Effector memory CD4-positive, alpha-beta T cell (primary cell): ENCODE results near the gene SERPINF2.
A peak's percentile ranks its signal among the peaks of the same experiment; 100 is the strongest.
"Not testable (repeated sequence)": the region's sequence is repeated elsewhere in the genome, so short reads cannot be mapped to it uniquely, and the experiment has no call there.

ENCODE experiments used
- DNase-seq, 3 donors: peaks; one replicate each; pipeline ENCODE4 v3.0.0-alpha.2; 2020
- H3K27ac ChIP-seq: 2 replicates; pipeline ENCODE4 v1.7.0; 2013; ENCODE audit warnings: mild to moderate bottlenecking, low read length, moderate library complexity; ENCODE audit not compliant: insufficient read depth, poor library complexity, severe bottlenecking
- H3K27me3 ChIP-seq: replicated peaks from 2 replicates; pipeline ENCODE4 v1.7.0; 2013; ENCODE audit warnings: mild to moderate bottlenecking, low read length; ENCODE audit not compliant: insufficient read depth, control insufficient read depth, poor library complexity, severe bottlenecking
- H3K36me3 ChIP-seq: 2 replicates; pipeline ENCODE4 v1.7.0; 2013; ENCODE audit warnings: mild to moderate bottlenecking, low read length, moderate library complexity; ENCODE audit not compliant: control insufficient read depth, insufficient read depth
- H3K4me1 ChIP-seq: 2 replicates; pipeline ENCODE4 v1.7.0; 2013; ENCODE audit warnings: low read length, mild to moderate bottlenecking; ENCODE audit not compliant: control insufficient read depth, insufficient read depth, poor library complexity, severe bottlenecking
- H3K4me3 ChIP-seq: 2 replicates; pipeline ENCODE4 v1.7.0; 2013; ENCODE audit warnings: low read length, low read depth, mild to moderate bottlenecking; ENCODE audit not compliant: insufficient read depth, poor library complexity, severe bottlenecking
- H3K9me3 ChIP-seq: 2 replicates; pipeline ENCODE4 v1.7.0; 2013; ENCODE audit warnings: mild to moderate bottlenecking, low read length, moderate library complexity; ENCODE audit not compliant: control insufficient read depth
- total RNA-seq, 3 donors: gene quantifications; one replicate each; lab custom pipeline; 2026; lab: John Stamatoyannopoulos, UW

The SERPINF2 gene
- total RNA-seq = 0 to 0.78 (median 0.58) reads per million in 3 donors

- H3K4me3 ChIP-seq = no peak within 1 kb of the TSS
- DNase-seq = no peak
- H3K9me3 ChIP-seq = no peaks in the 10 kb centered on the region
- no peaks in the 10 kb centered on the region for H3K4me1 ChIP-seq
- peaks cover 5% of the 10 kb centered on the region for H3K36me3 ChIP-seq
- H3K27ac ChIP-seq = no peak within 1 kb of the TSS
- H3K27me3 ChIP-seq = no peaks in the 10 kb centered on the region
Measured at GRCh38 chr17:1742371-1743087, at the start of gene SERPINF2. TSS of gene SERPINF2 (plus strand) at chr17:1742871. CDS start at chr17:1744996, 2,125 bp downstream.

GRCh38 chr17:1693339-1693738 lies 49.3 kb upstream of the SERPINF2 start:
- Histone ChIP-seq H3K36me3 (no peaks in the 10 kb centered on the region), H3K4me1 (no peaks in the 10 kb centered on the region), H3K27ac (no peak overlapping the region), H3K4me3 (no peak overlapping the region), H3K9me3 (no peaks in the 10 kb centered on the region), H3K27me3 (no peaks in the 10 kb centered on the region)
- DNase-seq = no peak

DNA sequence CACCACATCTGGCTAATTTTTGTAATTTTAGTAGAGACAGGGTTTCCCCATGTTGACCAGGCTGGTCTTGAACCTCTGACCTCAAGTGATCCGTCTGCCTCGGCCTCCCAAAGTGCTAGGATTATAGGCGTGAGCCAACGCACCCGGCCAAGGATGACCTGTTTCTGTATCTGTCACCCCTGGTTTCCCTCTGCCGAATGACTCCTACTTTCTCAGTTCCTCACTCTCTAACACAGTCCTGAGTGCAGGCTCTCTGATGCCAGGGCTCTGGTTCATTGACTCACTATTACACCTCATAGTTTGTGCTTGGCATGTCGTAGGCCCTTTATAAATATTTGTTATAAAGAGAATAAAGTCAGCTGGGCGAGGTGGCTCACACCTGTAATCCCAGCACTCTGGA lies 47.3 kb upstream of the SERPINF2 start:
- H3K27me3 ChIP-seq = no peaks in the 10 kb centered on the region
- no peak for DNase-seq
- no peaks in the 10 kb centered on the region for H3K36me3 ChIP-seq
- H3K27ac ChIP-seq = no peak overlapping the region
- no peaks in the 10 kb centered on the region for H3K9me3 ChIP-seq
- no peaks in the 10 kb centered on the region for H3K4me1 ChIP-seq
- H3K4me3 ChIP-seq = no peak overlapping the region

- H3K4me3 ChIP-seq = no peak overlapping the region
- no peak overlapping the region for H3K27ac ChIP-seq
- DNase-seq = no peak
- H3K4me1 ChIP-seq = no peaks in the 10 kb centered on the region
- H3K9me3 ChIP-seq = no peaks in the 10 kb centered on the region
- H3K27me3 ChIP-seq = no peaks in the 10 kb centered on the region
- no peaks in the 10 kb centered on the region for H3K36me3 ChIP-seq
Measured at GRCh38 chr17:1697681-1698080, 45.0 kb upstream of the SERPINF2 start.

- not testable (repeated sequence) for H3K4me1 ChIP-seq, H3K36me3 ChIP-seq, DNase-seq, H3K9me3 ChIP-seq, H3K27me3 ChIP-seq, H3K27ac ChIP-seq, H3K4me3 ChIP-seq
Measured at GRCh38 chr17:1699891-1700290, 42.8 kb upstream of the SERPINF2 start.

GRCh38 chr17:1703063-1703462 lies 39.6 kb upstream of the SERPINF2 start:
- Histone ChIP-seq H3K27ac (no peak overlapping the region), H3K36me3 (no peaks in the 10 kb centered on the region), H3K9me3 (no peaks in the 10 kb centered on the region), H3K4me3 (no peak overlapping the region), H3K27me3 (no peaks in the 10 kb centered on the region), H3K4me1 (peaks cover 5% of the 10 kb centered on the region)
- DNase-seq = no peak

DNA sequence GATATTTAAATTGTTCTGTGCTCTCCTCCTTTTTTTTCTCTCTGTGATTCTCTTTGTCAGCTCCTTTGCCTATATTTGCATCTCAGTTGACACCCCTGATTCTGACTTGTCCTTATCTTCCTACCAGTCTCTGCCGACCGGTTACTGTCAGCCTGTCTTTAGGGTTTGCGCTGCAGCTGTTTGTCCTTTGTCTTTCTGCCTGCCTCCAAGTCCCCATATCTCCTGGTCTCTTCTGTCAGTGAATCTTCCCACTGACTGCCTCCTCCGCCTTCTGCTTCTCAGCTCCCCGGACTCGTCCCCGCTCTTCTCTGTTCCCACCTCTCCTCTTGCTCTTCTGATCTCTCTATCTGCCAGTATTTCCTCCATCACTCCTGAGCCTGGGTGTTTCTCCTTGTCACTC lies 37.7 kb upstream of the SERPINF2 start:
- H3K4me1 ChIP-seq = peaks cover 5% of the 10 kb centered on the region
- DNase-seq = no peak
- H3K4me3 ChIP-seq = no peak overlapping the region
- H3K9me3 ChIP-seq = no peaks in the 10 kb centered on the region
- no peaks in the 10 kb centered on the region for H3K27me3 ChIP-seq
- no peaks in the 10 kb centered on the region for H3K36me3 ChIP-seq
- H3K27ac ChIP-seq = no peak overlapping the region

- Histone ChIP-seq H3K36me3 (no peaks in the 10 kb centered on the region), H3K4me1 (peaks cover 15% of the 10 kb centered on the region), H3K27ac (peak overlapping the region; percentile 29), H3K9me3 (no peaks in the 10 kb centered on the region), H3K4me3 (no peak overlapping the region), H3K27me3 (no peaks in the 10 kb centered on the region)
- DNase-seq = peak in 2 of 3 donors; percentile 35 to 52
Measured at GRCh38 chr17:1707107-1707506, 35.6 kb upstream of the SERPINF2 start.

GRCh38 chr17:1708791-1709346 lies 33.8 kb upstream of the SERPINF2 start:
- not testable (repeated sequence) for H3K27ac ChIP-seq, DNase-seq, H3K9me3 ChIP-seq, H3K27me3 ChIP-seq, H3K4me3 ChIP-seq, H3K36me3 ChIP-seq
- peaks cover 15% of the 10 kb centered on the region for H3K4me1 ChIP-seq

GRCh38 chr17:1709403-1709951 lies 33.2 kb upstream of the SERPINF2 start:
- no peaks in the 10 kb centered on the region for H3K36me3 ChIP-seq
- H3K4me1 ChIP-seq = peaks cover 15% of the 10 kb centered on the region
- H3K27ac ChIP-seq = no peak overlapping the region
- DNase-seq = no peak
- no peaks in the 10 kb centered on the region for H3K9me3 ChIP-seq
- peak overlapping the region; percentile 74 for H3K4me3 ChIP-seq
- no peaks in the 10 kb centered on the region for H3K27me3 ChIP-seq
